ENCODE data around the gene NTNG1. TPM values are rescaled to one million over a fixed set of nuclear protein-coding genes. Genes with fewer than 3 reads are reported as not detected.

The NTNG1 gene
- total and polyA plus RNA-seq, 2 of the 8 experiments (the other 6 are each of a cell fraction or from before 2014, with no cell fraction given): 1.2 to 4.1 TPM

- Histone ChIP-seq H3K56ac (replicated peaks; ENCODE audit: insufficient read length, low read depth, low read length) (no peak overlapping the region), H2BK12ac (ENCODE audit: low read depth, low read length) (no peak overlapping the region), H2BK20ac (ENCODE audit: low read length) (no peak overlapping the region), H3K79me2 (ENCODE audit: control insufficient read depth in 1 of 2, insufficient read depth in 2 of 2, low read length in 2 of 2) (no peaks in the 10 kb centered on the region), H2BK5ac (ENCODE audit: low read depth, low read length) (no peak overlapping the region), H3K27me3 (replicated peaks in 1 of 4; ENCODE audit: control insufficient read depth in 3 of 4, extremely low read depth in 1 of 4, insufficient read depth in 3 of 4, low read length in 3 of 4) (no peaks in the 10 kb centered on the region), H3K4me2 (ENCODE audit: insufficient read depth in 1 of 2, low read depth in 2 of 2, low read length in 2 of 2) (no peak overlapping the region), H3K36me3 (ENCODE audit: control insufficient read depth in 2 of 4, insufficient read depth in 4 of 4, low read length in 3 of 4) (no peaks in the 10 kb centered on the region), H3K9ac (replicated peaks in 1 of 4; ENCODE audit: extremely low read depth in 1 of 4, low read depth in 3 of 4, low read length in 3 of 4) (no peak overlapping the region), H3K27ac (ENCODE audit: low read depth, low read length) (no peak overlapping the region), H3K4me3 (ENCODE audit: extremely low read depth in 1 of 4, insufficient read depth in 2 of 4, low read depth in 3 of 4, low read length in 4 of 4) (no peak overlapping the region), H2AK5ac (ENCODE audit: low read depth, low read length) (no peak overlapping the region), H2BK120ac (replicated peaks; ENCODE audit: low read depth, low read length) (no peak overlapping the region), H3K23ac (ENCODE audit: insufficient read length) (no peak overlapping the region), H2BK15ac (ENCODE audit: low read length) (no peak overlapping the region), H4K91ac (replicated peaks; ENCODE audit: insufficient read length, low read length) (no peak overlapping the region), H3K18ac (ENCODE audit: extremely low read depth, low read length) (no peak overlapping the region), H3K79me1 (ENCODE audit: low read depth, low read length) (no peaks in the 10 kb centered on the region), H3K9me3 (ENCODE audit: insufficient read depth in 2 of 2, low read depth in 1 of 2, low read length in 1 of 2) (no peaks in the 10 kb centered on the region; a peak in 1 of 4 replicates), H4K20me1 (replicated peaks in 1 of 2; ENCODE audit: control insufficient read depth in 1 of 2, insufficient read depth in 2 of 2, low read length in 2 of 2) (no peaks in the 10 kb centered on the region), H4K5ac (ENCODE audit: insufficient read length, low read depth, low read length) (no peak overlapping the region), H3K4ac (replicated peaks; ENCODE audit: insufficient read length, low read depth, low read length) (no peak overlapping the region), H3K4me1 (replicated peaks in 1 of 4; ENCODE audit: control insufficient read depth in 3 of 4, insufficient read depth in 4 of 4, low read length in 3 of 4) (no peaks in the 10 kb centered on the region), H3K14ac (ENCODE audit: insufficient read length) (no peak overlapping the region), H2AFZ (ENCODE audit: low read length) (no peak overlapping the region), H4K8ac (ENCODE audit: extremely low read depth, insufficient read depth, low read length) (no peak overlapping the region), H3K23me2 (ENCODE audit: low read depth, low read length) (no peaks in the 10 kb centered on the region)
- WGBS, 2 experiments (ENCODE audit: extremely low coverage in 1 of 2, insufficient coverage in 1 of 2, insufficient read length in 1 of 2, insufficient replicate concordance in 2 of 2, low coverage in 1 of 2, low lambda C conversion rate in 2 of 2, missing lambda C conversion rate in 1 of 2): 86% methylated on average over 4 of the region's 4 CpGs; no CpG with 5 or more reads in 1 of the 2 experiments
- FAIRE-seq (no peak), DNase-seq (ENCODE audit: low read depth in 1 of 2, low spot score in 2 of 2) (no peak)
- CTCF ChIA-PET (ENCODE audit: partially characterized antibody): interaction anchor here (0.6 to 0.8 kb wide), 2 partner anchors 13 to 26 kb away, joined by 3 to 4 read pairs; no protein-coding TSS in a partner anchor
- POLR2A ChIA-PET (ENCODE audit: partially characterized antibody): no interaction called here
Observed at GRCh38 chr1:107378426-107378825, 237.6 kb downstream of the NTNG1 start.
